Breast epithelium (tissue), 4 donors: ENCODE measurements around the gene BHLHE41. TPM values are rescaled to one million over a fixed set of nuclear protein-coding genes. Genes with fewer than 3 reads are reported as not detected.

ENCODE experiments used
- DNase-seq, 2 donors: peaks; one replicate each; pipeline ENCODE4 v3.0.0-alpha.2; 2019; ENCODE audit warnings: low spot score in 2 of 2
- H3K27ac ChIP-seq, 2 donors: fragments of 200-600 bp; sonication (generic) in 1 of 2; one replicate each; pipeline ENCODE4 v1.5.1; 2016 to 2019; ENCODE audit warnings: mild to moderate bottlenecking in 1 of 2
- H3K27me3 ChIP-seq, 2 donors: fragments of 200-600 bp; sonication (generic) in 1 of 2; one replicate each; pipeline versions ENCODE4 v1.5.1 to v1.6.0; 2017 to 2019; ENCODE audit warnings: control low read depth in 1 of 2, mild to moderate bottlenecking in 1 of 2
- H3K36me3 ChIP-seq: fragments of 200-600 bp; one replicate; pipeline ENCODE4 v1.5.1; 2019
- H3K4me1 ChIP-seq, 2 donors: fragments of 200-600 bp; sonication (generic); one replicate each; pipeline ENCODE4 v1.5.1; 2016 to 2019; ENCODE audit warnings: control low read depth in 1 of 2
- H3K4me3 ChIP-seq, 3 donors: fragments of 200-600 bp; sonication (generic); 1 replicate in 2 of 3; 2 replicates in 1 of 3; pipeline ENCODE4 v1.5.1; 2016 to 2019; ENCODE audit warnings: mild to moderate bottlenecking in 3 of 3, moderate library complexity in 2 of 3
- H3K9me3 ChIP-seq, 2 donors: fragments of 200-600 bp; sonication (generic) in 1 of 2; one replicate each; pipeline ENCODE4 v1.5.1; 2016 to 2019; ENCODE audit warnings: control low read depth in 1 of 2
- POLR2A ChIP-seq: fragments of 450-650 bp; IDR thresholded peaks from one replicate; pipeline ENCODE4 v1.6.1; 2016; ENCODE audit warnings: antibody characterized with exemption, mild to moderate bottlenecking, moderate library complexity
- POLR2AphosphoS5 ChIP-seq, 3 donors: sonication (generic); formaldehyde crosslinking; IDR thresholded peaks; one replicate each; pipeline ENCODE4 v1.6.1; 2017; ENCODE audit warnings: antibody characterized with exemption in 3 of 3
- intact Hi-C: fragments of 100-400 bp; cut with DNase I; formaldehyde crosslinking; loops from one replicate; pipeline ENCODE4 v1.15.1; 2023; ENCODE audit warnings: low total_unique reads
- total RNA-seq, 3 donors: library from RNA; depleted of rRNA; stranded (reverse); fragments of >200 nt; gene quantifications; one replicate each; pipeline ENCODE4 v1.1.0, GENCODE V29; 2016
- TF ChIP-seq, protein P1 (sequence below), 3 donors: fragments of 450-650 bp; IDR thresholded peaks; one replicate each; pipeline ENCODE4 v1.5.1; 2016 to 2017; ENCODE audit warnings: antibody characterized with exemption in 3 of 3, mild to moderate bottlenecking in 3 of 3, moderate library complexity in 3 of 3

Gene BHLHE41
- total RNA-seq, 3 donors from 2014 or later, result 5.6 to 29.7 (median 9.2) TPM

DNA sequence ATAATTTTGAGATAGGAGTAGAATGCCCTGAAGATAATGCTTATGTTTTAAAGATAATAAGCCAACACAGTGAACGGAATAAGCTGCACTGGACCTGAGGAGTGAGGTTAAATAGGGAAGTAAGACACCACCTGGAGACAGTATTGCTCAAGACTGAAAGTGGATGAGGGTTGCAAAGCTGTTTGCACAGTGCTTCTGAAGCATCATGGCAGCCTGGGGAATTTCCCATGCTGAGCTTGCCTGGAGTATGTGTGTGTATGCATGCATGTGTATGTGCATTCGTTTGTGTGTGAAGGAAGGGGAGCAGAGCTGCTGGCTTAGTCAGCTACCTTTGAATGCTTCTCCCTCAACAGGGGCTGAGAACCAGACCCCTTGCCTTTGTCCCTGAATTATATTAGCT lies 35.8 kb downstream of the BHLHE41 start:
- no peak overlapping the region for H3K4me3 ChIP-seq
- no peaks in the 10 kb centered on the region for H3K9me3 ChIP-seq
- no peak for DNase-seq
- no peaks in the 10 kb centered on the region for H3K36me3 ChIP-seq
- no peak overlapping the region for H3K27ac ChIP-seq
- no peaks in the 10 kb centered on the region for H3K27me3 ChIP-seq
- no peaks in the 10 kb centered on the region for H3K4me1 ChIP-seq
- no peak for TF ChIP-seq POLR2AphosphoS5 (IDR thresholded peaks at IDR 0.05)
- TF ChIP-seq, protein P1, sequence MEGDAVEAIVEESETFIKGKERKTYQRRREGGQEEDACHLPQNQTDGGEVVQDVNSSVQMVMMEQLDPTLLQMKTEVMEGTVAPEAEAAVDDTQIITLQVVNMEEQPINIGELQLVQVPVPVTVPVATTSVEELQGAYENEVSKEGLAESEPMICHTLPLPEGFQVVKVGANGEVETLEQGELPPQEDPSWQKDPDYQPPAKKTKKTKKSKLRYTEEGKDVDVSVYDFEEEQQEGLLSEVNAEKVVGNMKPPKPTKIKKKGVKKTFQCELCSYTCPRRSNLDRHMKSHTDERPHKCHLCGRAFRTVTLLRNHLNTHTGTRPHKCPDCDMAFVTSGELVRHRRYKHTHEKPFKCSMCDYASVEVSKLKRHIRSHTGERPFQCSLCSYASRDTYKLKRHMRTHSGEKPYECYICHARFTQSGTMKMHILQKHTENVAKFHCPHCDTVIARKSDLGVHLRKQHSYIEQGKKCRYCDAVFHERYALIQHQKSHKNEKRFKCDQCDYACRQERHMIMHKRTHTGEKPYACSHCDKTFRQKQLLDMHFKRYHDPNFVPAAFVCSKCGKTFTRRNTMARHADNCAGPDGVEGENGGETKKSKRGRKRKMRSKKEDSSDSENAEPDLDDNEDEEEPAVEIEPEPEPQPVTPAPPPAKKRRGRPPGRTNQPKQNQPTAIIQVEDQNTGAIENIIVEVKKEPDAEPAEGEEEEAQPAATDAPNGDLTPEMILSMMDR (IDR thresholded peaks at IDR 0.05), result no peak
- no peak for TF ChIP-seq POLR2A
- intact Hi-C loops, result no loop called here

GRCh38 chr12:26086936-26087335 lies 37.9 kb downstream of the BHLHE41 start:
- H3K4me1 ChIP-seq, result no peaks in the 10 kb centered on the region
- DNase-seq, result no peak
- intact Hi-C loops, result no loop called here
- TF ChIP-seq POLR2A, result no peak
- TF ChIP-seq POLR2AphosphoS5 (IDR thresholded peaks at IDR 0.05), result no peak
- TF ChIP-seq, protein P1 (IDR thresholded peaks at IDR 0.05), result no peak
- no peak overlapping the region for H3K4me3 ChIP-seq
- H3K27ac ChIP-seq, result no peak overlapping the region
- no peaks in the 10 kb centered on the region for H3K27me3 ChIP-seq
- H3K9me3 ChIP-seq, result peaks cover 2 to 3% of the 10 kb centered on the region in 2 donors
- no peaks in the 10 kb centered on the region for H3K36me3 ChIP-seq

GRCh38 chr12:26080911-26081310 lies 43.9 kb downstream of the BHLHE41 start:
- no peaks in the 10 kb centered on the region for H3K27me3 ChIP-seq
- TF ChIP-seq POLR2AphosphoS5 (IDR thresholded peaks at IDR 0.05) (no peak), POLR2A (no peak)
- TF ChIP-seq, protein P1 (IDR thresholded peaks at IDR 0.05), result no peak
- DNase-seq, result no peak
- intact Hi-C loops, result no loop called here
- no peaks in the 10 kb centered on the region for H3K36me3 ChIP-seq
- H3K9me3 ChIP-seq, result peaks cover 7 to 8% of the 10 kb centered on the region in 2 donors
- no peak overlapping the region for H3K27ac ChIP-seq
- H3K4me3 ChIP-seq, result no peak overlapping the region
- H3K4me1 ChIP-seq, result no peaks in the 10 kb centered on the region

- H3K4me1 ChIP-seq, result no peaks in the 10 kb centered on the region
- peaks cover 7 to 8% of the 10 kb centered on the region in 2 donors for H3K9me3 ChIP-seq
- no peaks in the 10 kb centered on the region for H3K27me3 ChIP-seq
- DNase-seq, result no peak
- H3K4me3 ChIP-seq, result no peak overlapping the region
- intact Hi-C loops, result no loop called here
- no peak overlapping the region for H3K27ac ChIP-seq
- no peaks in the 10 kb centered on the region for H3K36me3 ChIP-seq
- TF ChIP-seq, protein P1 (IDR thresholded peaks at IDR 0.05), result no peak
- TF ChIP-seq POLR2AphosphoS5 (IDR thresholded peaks at IDR 0.05) (no peak), POLR2A (no peak)
Observed at GRCh38 chr12:26077915-26078702, 46.7 kb downstream of the BHLHE41 start.

Other genes with a start within 250 kb of the BHLHE41 start
- gene RASSF8, start 166.4 kb downstream of the BHLHE41 start, total RNA-seq, result 10 to 100 TPM; 42.6 to 52.1 (median 47.5) TPM
- 10 to 100 TPM; 17.7 to 22.1 (median 19.7) TPM for gene SSPN, start 70.5 kb upstream of the BHLHE41 start, total RNA-seq